NCI-H1694 (cell line): ENCODE measurements around the gene FBXO41.

Experiments
- DNase-seq: peaks from one replicate; lab custom pipeline; 2025; lab: John Stamatoyannopoulos, UW

The FBXO41 gene

DNA sequence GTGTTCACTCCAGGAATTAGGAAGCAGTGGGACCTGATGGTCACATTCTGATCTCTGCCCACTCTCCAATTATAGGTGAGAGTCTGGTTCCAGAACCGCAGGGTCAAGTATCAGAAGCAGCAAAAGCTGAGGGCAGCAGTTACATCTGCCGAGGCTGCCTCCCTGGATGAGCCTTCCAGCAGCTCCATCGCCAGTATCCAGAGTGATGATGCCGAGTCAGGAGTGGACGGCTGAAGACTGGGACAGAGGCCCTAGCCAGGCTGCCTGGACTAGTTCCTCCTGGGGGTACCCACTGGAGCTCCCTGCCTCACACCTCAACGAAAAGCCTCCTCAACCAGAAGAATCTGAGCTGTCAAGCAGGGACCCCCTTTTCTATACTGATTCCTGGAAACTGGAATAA is 73.6 kb downstream of the FBXO41 start:
- DNase-seq = no peak

DNA sequence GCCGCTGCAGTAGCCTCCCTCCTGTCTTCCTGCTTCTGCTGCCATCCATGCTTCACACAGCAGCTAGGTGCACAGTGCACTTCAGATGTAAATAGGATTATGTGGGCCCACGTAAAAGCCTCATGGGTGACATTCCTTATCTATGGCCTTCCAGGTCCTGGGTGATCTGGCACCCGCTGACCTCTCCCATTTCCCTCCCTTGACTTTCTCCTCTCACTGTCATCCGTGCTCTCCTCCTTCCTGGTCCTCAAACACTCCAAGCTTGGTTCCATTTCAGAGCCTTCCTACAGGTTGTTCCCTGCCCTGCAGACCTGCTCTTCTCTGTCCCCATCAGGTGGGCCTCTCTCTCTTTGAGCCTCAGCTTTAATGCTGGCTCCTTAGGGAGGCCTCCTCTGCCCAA is 74.3 kb downstream of the FBXO41 start:
- no peak for DNase-seq

DNA sequence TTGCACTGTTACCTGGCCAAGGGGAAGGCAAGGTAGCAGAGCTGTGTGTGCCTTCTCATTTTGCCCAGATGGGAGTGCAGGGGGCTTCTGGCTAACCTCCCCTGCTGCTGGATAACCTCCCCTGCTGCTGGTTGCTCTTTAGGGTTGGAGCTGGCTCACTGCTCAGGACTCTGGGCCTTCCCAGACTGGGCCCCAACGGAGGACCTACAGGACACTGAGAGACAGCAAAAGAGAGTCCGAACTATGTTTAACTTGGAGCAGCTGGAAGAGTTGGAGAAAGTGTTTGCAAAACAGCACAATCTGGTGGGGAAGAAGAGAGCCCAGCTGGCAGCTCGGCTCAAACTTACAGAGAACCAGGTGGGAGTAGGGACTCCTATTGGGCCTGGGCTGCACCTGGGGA is 76.0 kb downstream of the FBXO41 start:
- no peak for DNase-seq

DNA sequence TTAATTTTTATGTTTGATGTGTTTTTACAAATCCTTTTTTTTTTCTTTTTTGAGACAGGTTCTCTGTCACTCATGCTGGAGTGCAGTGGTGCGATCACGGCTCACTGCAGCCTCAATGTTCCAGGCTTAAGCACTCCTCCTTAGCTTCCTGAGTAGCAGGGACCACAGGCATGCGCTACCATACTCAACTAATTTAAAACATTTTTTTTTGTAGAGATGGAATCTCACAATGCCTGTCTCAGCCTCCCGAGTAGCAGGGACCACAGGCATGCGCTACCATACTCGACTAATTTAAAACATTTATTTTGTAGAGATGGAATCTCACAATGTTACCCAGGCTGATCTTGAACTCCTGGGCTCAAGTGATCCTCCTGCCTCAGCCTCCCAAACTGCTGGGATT is 78.7 kb downstream of the FBXO41 start:
- DNase-seq = no peak
